Muscle layer of duodenum (tissue), 2 donors: ENCODE results near the gene PPP2CA.
"Not testable (repeated sequence)": the region's sequence is repeated elsewhere in the genome, so short reads cannot be mapped to it uniquely, and the experiment has no call there.

Source experiments
- H3K27ac ChIP-seq: one replicate; pipeline ENCODE4 v1.7.0; 2013; ENCODE audit warnings: mild to moderate bottlenecking, low read length
- H3K27me3 ChIP-seq: one replicate; pipeline ENCODE4 v1.7.0; 2013; ENCODE audit warnings: low read depth, mild to moderate bottlenecking, control low read depth, low read length
- H3K36me3 ChIP-seq, 2 donors: one replicate each; pipeline ENCODE4 v1.7.0; 2013; ENCODE audit warnings: low read length in 2 of 2, control low read depth in 1 of 2, mild to moderate bottlenecking in 1 of 2; ENCODE audit not compliant: insufficient read depth in 2 of 2, control insufficient read depth in 1 of 2
- H3K4me1 ChIP-seq, 2 donors: one replicate each; pipeline ENCODE4 v1.7.0; 2013; ENCODE audit warnings: low read length in 2 of 2, mild to moderate bottlenecking in 2 of 2, control low read depth in 1 of 2, moderate library complexity in 1 of 2; ENCODE audit not compliant: insufficient read depth in 2 of 2, control insufficient read depth in 1 of 2
- H3K4me3 ChIP-seq, 2 donors: one replicate each; pipeline ENCODE4 v1.7.0; 2013; ENCODE audit warnings: low read length in 2 of 2, low read depth in 1 of 2, mild to moderate bottlenecking in 1 of 2
- H3K9me3 ChIP-seq, 2 donors: one replicate each; pipeline ENCODE4 v1.7.0; 2013; ENCODE audit warnings: low read length in 2 of 2, control low read depth in 1 of 2, mild to moderate bottlenecking in 1 of 2; ENCODE audit not compliant: control insufficient read depth in 1 of 2
- donor health status: healthy.

Gene PPP2CA

DNA sequence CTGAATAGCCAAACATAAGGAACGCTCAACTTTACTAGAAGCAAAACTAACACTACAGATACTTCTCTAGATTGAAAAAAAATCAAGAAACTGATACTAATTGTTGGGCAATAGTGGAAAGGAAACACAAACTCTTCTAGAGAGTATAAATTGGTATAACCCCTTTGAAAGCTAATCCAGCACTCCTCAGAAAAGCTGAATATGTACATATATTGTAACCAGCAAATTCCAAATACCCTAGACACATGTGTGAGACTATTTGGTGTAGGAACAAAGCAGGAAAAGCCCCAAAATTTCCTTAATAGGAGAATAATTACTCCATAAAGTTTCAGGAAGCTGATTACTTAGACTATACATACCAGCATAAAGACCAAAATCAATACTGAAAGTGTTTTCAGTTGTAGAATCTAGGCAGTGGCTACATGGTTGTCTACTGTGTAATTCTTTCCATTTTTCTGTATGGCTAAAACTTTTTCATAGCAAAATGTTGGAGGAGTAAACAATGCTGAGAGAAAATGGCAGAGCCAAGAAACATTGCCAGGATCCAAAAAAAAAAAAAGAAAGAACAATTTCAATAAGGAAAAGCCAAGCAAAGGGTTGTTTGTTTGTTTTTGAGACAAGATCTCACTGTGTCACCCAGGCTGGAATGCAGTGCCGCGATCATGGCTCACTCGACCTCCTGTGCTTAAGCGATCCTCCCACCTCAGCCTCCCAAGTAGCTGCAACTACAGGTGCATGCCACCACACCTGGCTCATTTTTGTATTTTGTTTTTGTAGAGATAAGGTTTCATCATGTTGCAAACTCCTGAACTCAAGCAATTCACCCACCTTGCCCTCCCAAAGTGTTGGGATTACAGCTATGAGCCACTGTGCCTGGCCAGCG lies 64.1 kb downstream of the PPP2CA start:
- H3K27ac ChIP-seq, result no peak overlapping the region
- H3K27me3 ChIP-seq, result no peaks in the 10 kb centered on the region
- peaks cover 38 to 39% of the 10 kb centered on the region in 2 donors for H3K36me3 ChIP-seq
- no peaks in the 10 kb centered on the region for H3K9me3 ChIP-seq
- H3K4me1 ChIP-seq, result no peaks in the 10 kb centered on the region
- H3K4me3 ChIP-seq, result no peak overlapping the region

DNA sequence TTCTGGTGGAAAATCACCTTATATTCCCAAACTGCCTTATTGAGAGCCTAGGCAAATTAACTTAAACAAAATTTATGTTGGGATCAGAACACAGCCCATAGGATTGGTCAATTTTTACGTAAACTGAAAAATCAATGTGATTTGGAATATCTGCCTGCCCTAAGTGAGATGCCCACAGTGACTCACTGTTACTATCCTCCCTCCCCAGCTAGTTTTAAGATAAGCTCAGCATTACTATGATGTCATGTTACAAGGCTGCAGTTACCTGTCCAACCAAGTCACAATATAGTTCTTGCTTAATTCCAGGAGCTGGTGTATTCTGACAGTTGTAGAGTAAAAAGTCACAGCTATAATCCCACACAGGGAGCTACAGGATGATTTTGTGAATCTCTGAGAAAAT lies 72.2 kb downstream of the PPP2CA start:
- no peaks in the 10 kb centered on the region for H3K27me3 ChIP-seq
- H3K9me3 ChIP-seq, result no peaks in the 10 kb centered on the region
- peaks cover 0 to 19% of the 10 kb centered on the region in 2 donors for H3K4me1 ChIP-seq
- H3K4me3 ChIP-seq, result no peak overlapping the region
- H3K36me3 ChIP-seq, result peaks cover 55 to 68% of the 10 kb centered on the region in 2 donors
- no peak overlapping the region for H3K27ac ChIP-seq

DNA sequence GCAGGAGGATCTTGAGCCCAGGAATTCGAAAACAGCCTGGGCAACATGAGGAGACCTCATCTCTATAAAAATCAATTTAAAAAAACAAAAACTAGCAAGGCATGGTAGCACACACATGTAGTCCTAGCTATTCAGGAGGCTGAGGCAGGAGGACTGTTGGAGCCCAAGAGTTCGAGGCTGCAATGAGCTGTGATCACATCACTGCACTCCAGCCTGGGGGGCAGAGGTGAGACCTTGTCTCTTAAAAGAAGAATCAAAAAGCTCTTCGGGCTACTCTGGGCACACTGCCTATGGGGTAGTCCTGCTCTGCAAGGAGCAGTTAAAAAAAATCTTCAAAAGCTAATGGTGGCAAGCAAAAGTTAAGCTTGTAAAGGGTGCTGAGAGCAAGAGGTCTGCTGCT lies 72.6 kb downstream of the PPP2CA start:
- Histone ChIP-seq H3K9me3 (no peaks in the 10 kb centered on the region), H3K27me3 (no peaks in the 10 kb centered on the region), H3K36me3 (peaks cover 52 to 64% of the 10 kb centered on the region in 2 donors), H3K4me3 (no peak overlapping the region), H3K4me1 (peaks cover 0 to 20% of the 10 kb centered on the region in 2 donors), H3K27ac (no peak overlapping the region)

DNA sequence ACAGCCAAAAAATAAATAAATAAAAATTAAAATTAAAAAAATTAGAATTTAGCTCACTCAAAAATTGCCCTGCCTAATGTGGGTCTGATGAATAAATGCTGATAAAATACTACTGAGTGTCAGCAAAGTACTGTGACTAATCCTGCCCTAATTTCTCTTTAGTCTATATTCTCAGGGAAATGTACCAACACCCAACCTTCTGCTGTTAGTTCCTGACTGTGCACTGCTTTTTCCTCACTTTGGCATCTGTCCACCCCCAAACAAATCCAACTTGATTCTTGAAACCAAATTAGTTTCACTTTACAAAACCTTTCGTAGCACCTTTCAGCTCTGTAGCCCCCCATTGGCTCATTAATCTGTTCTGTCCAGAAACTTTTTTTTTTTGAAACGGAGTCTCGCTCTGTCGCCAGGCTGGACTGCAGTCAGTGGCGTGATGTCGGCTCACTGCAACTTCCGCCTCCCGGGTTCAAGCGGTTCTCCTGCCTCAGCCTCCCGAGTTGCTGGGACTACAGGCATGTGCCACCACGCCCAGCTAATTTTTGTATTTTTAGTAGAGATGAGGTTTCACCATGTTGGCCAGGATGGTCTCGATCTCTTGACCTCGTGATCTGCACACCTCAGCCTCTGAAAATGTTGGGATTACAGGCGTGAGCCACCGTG lies 73.6 kb downstream of the PPP2CA start:
- not testable (repeated sequence) for H3K4me3 ChIP-seq, H3K9me3 ChIP-seq, H3K27me3 ChIP-seq, H3K27ac ChIP-seq
- Histone ChIP-seq H3K4me1 (peaks cover 0 to 20% of the 10 kb centered on the region in 2 donors), H3K36me3 (peaks cover 49 to 57% of the 10 kb centered on the region in 2 donors)

DNA sequence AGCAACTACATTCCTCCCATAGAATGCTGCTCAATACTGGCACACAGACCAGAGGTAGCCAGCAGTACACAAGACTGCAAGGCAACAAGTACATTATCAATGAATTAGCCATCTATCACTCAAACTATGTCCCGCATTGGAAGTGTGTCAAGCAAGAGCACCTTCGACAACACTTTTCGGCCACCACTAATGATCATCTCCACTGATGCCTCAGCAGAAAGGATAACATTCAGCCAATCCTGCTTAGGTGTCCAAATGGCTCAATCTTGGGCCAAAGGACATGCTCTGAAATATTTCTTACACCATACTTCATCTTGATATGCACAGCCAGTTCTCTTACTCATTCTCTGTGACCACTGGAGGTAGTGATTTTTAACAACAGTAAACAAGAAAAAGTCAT lies 74.2 kb downstream of the PPP2CA start:
- no peak overlapping the region for H3K27ac ChIP-seq

DNA sequence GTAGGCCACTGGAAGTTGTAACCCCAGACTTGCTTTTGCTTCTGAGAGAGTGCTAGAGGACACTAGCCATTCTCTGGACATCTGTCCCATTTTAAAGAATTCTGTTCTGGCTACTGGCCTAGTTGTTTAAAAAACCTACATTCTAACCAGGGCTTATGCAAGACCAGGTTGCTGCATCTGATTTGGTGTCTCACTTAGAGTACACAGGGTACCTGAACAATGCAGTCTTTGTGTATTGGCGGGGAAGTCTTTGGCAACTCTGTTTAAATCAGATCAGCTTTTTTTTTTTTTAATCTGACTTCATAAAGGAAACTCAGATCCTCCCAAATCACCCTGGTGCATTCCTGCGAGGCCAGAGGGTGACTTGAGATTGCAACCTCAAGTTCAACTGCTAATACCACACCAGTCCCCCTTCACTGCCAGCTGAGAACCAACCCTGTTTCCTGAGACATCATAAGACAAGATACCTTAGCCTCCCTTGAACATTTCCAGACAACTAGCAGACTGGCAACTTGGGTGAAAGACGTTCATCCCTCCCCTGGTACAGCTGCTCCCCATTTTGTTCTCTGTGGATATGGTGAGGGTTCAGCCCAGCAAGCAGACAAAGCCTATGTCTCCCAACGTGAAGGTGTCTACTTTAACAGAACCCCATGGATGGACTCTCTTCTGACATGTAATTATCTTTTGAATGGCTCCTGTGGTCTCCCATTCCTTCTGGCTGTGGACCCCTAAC lies 76.1 kb downstream of the PPP2CA start:
- no peak overlapping the region for H3K4me3 ChIP-seq
- peaks cover 0 to 26% of the 10 kb centered on the region in 2 donors for H3K4me1 ChIP-seq
- H3K36me3 ChIP-seq, result peaks cover 48 to 57% of the 10 kb centered on the region in 2 donors
- H3K27me3 ChIP-seq, result no peaks in the 10 kb centered on the region
- no peak overlapping the region for H3K27ac ChIP-seq
- no peaks in the 10 kb centered on the region for H3K9me3 ChIP-seq

More for the DNA sequence above, 74.2 kb downstream of the PPP2CA start:
- no peaks in the 10 kb centered on the region for H3K9me3 ChIP-seq
- peaks cover 0 to 20% of the 10 kb centered on the region in 2 donors for H3K4me1 ChIP-seq
- H3K4me3 ChIP-seq, result no peak overlapping the region
- H3K27me3 ChIP-seq, result no peaks in the 10 kb centered on the region
- H3K36me3 ChIP-seq, result peaks cover 55 to 61% of the 10 kb centered on the region in 2 donors

DNA sequence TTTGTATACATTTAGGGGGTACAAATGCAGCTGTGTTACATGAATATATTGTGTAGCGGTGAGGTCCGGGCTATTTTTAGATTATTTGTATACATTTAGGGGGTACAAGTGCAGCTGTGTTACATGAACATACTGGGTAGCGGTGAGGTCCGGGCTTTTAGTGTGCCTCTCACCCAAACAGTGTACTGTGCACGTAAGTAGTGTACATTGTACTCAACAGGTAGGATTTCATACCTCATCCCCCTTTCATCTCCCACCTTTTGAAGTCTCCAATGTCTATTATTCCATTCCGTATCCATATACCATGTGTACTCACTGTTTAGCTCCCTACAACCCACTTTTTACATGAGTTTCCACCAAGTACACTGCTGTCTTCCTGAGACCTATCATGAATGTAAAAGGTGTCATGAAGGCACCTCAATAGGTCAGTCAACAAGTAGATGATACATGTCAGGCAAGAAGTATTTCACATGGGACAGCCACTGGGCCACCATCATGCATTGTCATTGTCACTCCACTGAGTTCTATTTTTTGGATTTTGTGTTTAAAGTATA lies 76.8 kb downstream of the PPP2CA start:
- Histone ChIP-seq H3K27ac (no peak overlapping the region), H3K4me1 (peaks cover 0 to 26% of the 10 kb centered on the region in 2 donors), H3K36me3 (peaks cover 46 to 60% of the 10 kb centered on the region in 2 donors), H3K9me3 (no peaks in the 10 kb centered on the region), H3K4me3 (no peak overlapping the region), H3K27me3 (no peaks in the 10 kb centered on the region)

DNA sequence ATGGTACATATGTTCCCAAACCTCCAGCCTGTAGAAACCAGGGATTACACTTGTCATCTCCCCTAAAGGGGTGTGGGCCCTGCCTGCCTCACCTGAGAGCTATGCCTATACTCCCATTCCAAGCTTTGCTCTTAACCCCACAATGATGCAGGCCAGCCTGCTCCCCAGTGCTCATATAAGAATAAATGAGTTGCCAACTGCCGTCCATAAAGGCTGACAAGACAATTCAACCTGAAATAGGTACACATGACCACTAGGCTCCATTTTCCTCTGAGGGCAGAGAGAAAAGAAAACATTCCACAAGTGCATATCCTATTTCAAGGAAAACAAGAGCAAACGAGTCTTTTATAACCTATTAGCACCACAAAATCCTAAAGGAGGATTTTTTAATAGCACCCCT lies 77.6 kb downstream of the PPP2CA start:
- Histone ChIP-seq H3K4me3 (no peak overlapping the region), H3K36me3 (peaks cover 47 to 60% of the 10 kb centered on the region in 2 donors), H3K4me1 (peaks cover 0 to 26% of the 10 kb centered on the region in 2 donors), H3K9me3 (no peaks in the 10 kb centered on the region), H3K27ac (no peak overlapping the region), H3K27me3 (no peaks in the 10 kb centered on the region)

DNA sequence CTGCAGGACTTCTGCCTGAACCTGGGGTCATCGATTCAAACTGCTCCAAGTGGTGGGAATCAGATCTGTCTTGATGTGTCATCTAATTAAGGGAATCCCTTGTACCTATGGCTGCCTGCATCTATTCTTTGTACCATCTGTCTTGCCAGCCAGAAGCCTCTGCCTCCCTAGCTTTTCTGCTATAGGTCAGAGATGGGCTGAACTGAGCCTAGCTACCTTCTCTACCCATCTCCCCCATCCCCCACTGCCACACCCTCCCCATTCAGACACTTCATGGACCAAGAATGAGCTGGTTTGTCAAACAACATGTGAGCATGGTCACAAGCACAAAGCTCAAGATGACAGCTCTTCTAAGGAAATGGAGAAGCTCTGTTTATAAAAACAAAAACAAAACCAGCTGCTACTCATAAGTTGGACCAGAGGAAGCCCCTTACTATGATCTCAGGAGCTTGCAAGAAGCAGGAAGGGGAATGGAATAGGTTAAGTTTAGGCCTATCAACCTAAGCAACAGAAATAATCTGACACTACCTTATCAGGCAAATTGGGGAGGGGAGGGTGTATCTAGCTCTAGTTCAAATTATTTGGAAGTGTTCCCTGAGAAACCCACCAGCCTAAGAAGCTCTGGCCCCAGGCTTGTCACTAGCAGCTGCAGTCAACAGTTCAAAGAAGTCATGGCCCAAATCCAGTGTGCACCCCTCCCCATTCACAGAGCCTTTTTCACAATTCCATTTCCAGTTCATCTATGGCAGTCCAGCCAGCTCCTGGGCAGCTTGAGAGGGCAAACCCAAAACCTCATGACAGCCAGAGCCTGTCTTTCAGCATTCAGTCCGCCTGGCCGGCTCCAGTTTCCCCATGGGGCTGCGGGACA lies 79.0 kb downstream of the PPP2CA start:
- Histone ChIP-seq H3K27ac (no peak overlapping the region), H3K4me3 (no peak overlapping the region), H3K27me3 (no peaks in the 10 kb centered on the region), H3K4me1 (peaks cover 0 to 26% of the 10 kb centered on the region in 2 donors), H3K36me3 (peaks cover 55 to 66% of the 10 kb centered on the region in 2 donors), H3K9me3 (no peaks in the 10 kb centered on the region)

DNA sequence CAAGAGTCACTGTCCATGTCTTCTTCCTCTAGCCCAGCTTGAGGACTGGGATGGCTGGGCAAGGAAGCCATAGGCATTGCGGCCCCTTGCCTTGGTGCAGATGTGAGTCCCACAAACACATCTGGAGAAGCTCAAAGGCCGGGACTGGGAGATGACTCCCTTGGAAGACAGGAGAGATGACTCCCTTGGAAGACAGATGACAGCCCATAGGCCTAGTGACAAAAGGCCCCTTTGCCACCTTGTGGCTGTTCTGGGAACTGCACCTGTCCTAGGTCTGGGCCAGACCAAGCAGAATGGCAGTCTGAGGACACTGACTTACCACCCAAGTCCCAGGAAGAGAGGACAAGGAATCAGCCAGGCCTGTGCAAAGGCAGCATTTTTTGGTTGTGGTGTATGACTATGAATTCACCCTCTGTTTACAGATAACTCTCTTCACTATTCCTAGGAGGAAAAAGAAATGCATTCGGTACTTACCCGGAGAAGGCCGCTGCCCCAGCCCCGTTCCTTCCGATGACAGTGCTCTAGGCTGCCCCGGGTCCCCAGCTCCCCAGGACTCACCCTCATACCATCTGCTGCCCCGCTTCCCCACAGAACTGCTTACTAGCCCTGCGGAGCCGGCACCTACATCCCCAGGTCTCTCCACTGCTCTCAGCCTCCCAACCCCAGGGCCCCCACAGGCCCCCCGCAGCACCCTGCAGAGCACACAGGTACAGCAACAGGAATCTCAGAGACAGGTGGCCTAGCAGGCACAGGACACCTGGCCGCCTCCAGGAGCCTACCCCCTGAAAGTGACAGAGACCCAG lies 79.9 kb downstream of the PPP2CA start:
- H3K9me3 ChIP-seq, result no peaks in the 10 kb centered on the region
- H3K4me3 ChIP-seq, result no peak overlapping the region
- H3K36me3 ChIP-seq, result peaks cover 57 to 61% of the 10 kb centered on the region in 2 donors
- H3K4me1 ChIP-seq, result peaks cover 0 to 26% of the 10 kb centered on the region in 2 donors
- H3K27me3 ChIP-seq, result no peaks in the 10 kb centered on the region
- H3K27ac ChIP-seq, result no peak overlapping the region
